ENCODE measurements around the gene VTN. TPM values are rescaled to one million over a fixed set of nuclear protein-coding genes. Genes with fewer than 3 reads are reported as not detected.

The VTN gene
- total and polyA plus RNA-seq, 7 donors, result 0.16 to 1.9 (median 0.43) TPM; not detected in 1

- H3K27me3 ChIP-seq, result no peaks in the 10 kb centered on the region
- peaks cover 45 to 99% (median 66%) of the 10 kb centered on the region in 4 donors for H3K36me3 ChIP-seq
- intact Hi-C loops (cut with DNase I), result no loop called here
- H3K27ac ChIP-seq, result peak overlapping the region in 2 of 4 donors; percentile 24 to 40
- DNase-seq, result no peak
- no peak overlapping the region for H3K4me3 ChIP-seq
- WGBS, 2 donors, result 73 to 77% methylated on average over 7 of the region's 7 CpGs
- no peaks in the 10 kb centered on the region for H3K9me3 ChIP-seq
- no peak for TF ChIP-seq EP300 (IDR thresholded peaks at IDR 0.05)
- peaks cover 0 to 11% (median 0%) of the 10 kb centered on the region in 4 donors for H3K4me1 ChIP-seq
Observed at GRCh38 chr17:28346746-28347246, 23.3 kb downstream of the VTN start.

- 92 to 93% methylated on average over 2 of the region's 2 CpGs for WGBS, 2 donors
- Histone ChIP-seq H3K27me3 (no peaks in the 10 kb centered on the region), H3K4me3 (no peak overlapping the region), H3K27ac (peak overlapping the region in 1 of 4 donors; percentile 24), H3K4me1 (peaks cover 0 to 11% (median 0%) of the 10 kb centered on the region in 4 donors), H3K9me3 (no peaks in the 10 kb centered on the region), H3K36me3 (peaks cover 45 to 99% (median 66%) of the 10 kb centered on the region in 4 donors)
- no peak for TF ChIP-seq POLR2A (IDR thresholded peaks at IDR 0.05)
- TF ChIP-seq POLR2AphosphoS5 (IDR thresholded peaks at IDR 0.05), result no peak
- TF ChIP-seq CTCF (IDR thresholded peaks at IDR 0.05), result no peak
- TF ChIP-seq EP300 (IDR thresholded peaks at IDR 0.05), result no peak
- intact Hi-C loops (cut with DNase I), result no loop called here
- DNase-seq, result no peak
Observed at GRCh38 chr17:28346199-28346580, 23.9 kb downstream of the VTN start.

GRCh38 chr17:28345419-28346198 is 24.5 kb downstream of the VTN start:
- intact Hi-C loops (cut with DNase I), result no loop called here
- DNase-seq, result no peak
- Histone ChIP-seq H3K36me3 (peaks cover 48 to 99% (median 66%) of the 10 kb centered on the region in 4 donors), H3K4me1 (peaks cover 0 to 11% (median 0%) of the 10 kb centered on the region in 4 donors), H3K27me3 (no peaks in the 10 kb centered on the region), H3K27ac (no peak overlapping the region), H3K4me3 (no peak overlapping the region), H3K9me3 (no peaks in the 10 kb centered on the region)
- TF ChIP-seq POLR2AphosphoS5 (IDR thresholded peaks at IDR 0.05) (no peak), POLR2A (IDR thresholded peaks at IDR 0.05) (no peak), EP300 (IDR thresholded peaks at IDR 0.05) (no peak), CTCF (IDR thresholded peaks at IDR 0.05) (no peak)
- 78 to 87% methylated on average over 13 of the region's 13 CpGs for WGBS, 2 donors

GRCh38 chr17:28344435-28344901 is 25.6 kb downstream of the VTN start:
- H3K36me3 ChIP-seq, result peaks cover 49 to 99% (median 64%) of the 10 kb centered on the region in 4 donors

More at GRCh38 chr17:28344435-28344901, 25.6 kb downstream of the VTN start:
- Histone ChIP-seq H3K4me1 (peaks cover 0 to 11% (median 0%) of the 10 kb centered on the region in 4 donors), H3K4me3 (no peak overlapping the region), H3K27ac (no peak overlapping the region), H3K27me3 (no peaks in the 10 kb centered on the region), H3K9me3 (no peaks in the 10 kb centered on the region)
- no peak for TF ChIP-seq CTCF (IDR thresholded peaks at IDR 0.05)
- no peak for TF ChIP-seq EP300 (IDR thresholded peaks at IDR 0.05)
- no peak for TF ChIP-seq POLR2A (IDR thresholded peaks at IDR 0.05)
- TF ChIP-seq POLR2AphosphoS5 (IDR thresholded peaks at IDR 0.05), result no peak
- DNase-seq, result no peak
- intact Hi-C loops (cut with DNase I), result no loop called here
- WGBS, 2 donors, result 93 to 94% methylated on average over 19 of the region's 19 CpGs
